IMR-90 (cell line): ENCODE results near the gene UBL4A.
"Not testable (repeated sequence)": the region's sequence is repeated elsewhere in the genome, so short reads cannot be mapped to it uniquely, and the experiment has no call there.

Experiments
- MXI1 ChIP-seq: IDR thresholded peaks from 2 replicates; pipeline ENCODE4 v1.6.1; 2012; ENCODE audit warnings: low read depth, mild to moderate bottlenecking, low read length, moderate library complexity, borderline replicate concordance
- POLR2A ChIP-seq: IDR thresholded peaks from 2 replicates; pipeline ENCODE4 v1.6.1; 2012; ENCODE audit warnings: mild to moderate bottlenecking, low read depth, low read length
- SMC3 ChIP-seq: fragments of 150-350 bp; IDR thresholded peaks from 2 replicates; pipeline ENCODE4 v1.6.1; 2016; ENCODE audit warnings: low read depth, mild to moderate bottlenecking, antibody characterized with exemption, low read length, moderate library complexity
- TF ChIP-seq, protein P1 (sequence below): fragments of 150-350 bp; IDR thresholded peaks from 2 replicates; pipeline ENCODE4 v1.6.1; 2016; ENCODE audit warnings: low read depth, mild to moderate bottlenecking, low read length, moderate library complexity, borderline replicate concordance

DNA sequence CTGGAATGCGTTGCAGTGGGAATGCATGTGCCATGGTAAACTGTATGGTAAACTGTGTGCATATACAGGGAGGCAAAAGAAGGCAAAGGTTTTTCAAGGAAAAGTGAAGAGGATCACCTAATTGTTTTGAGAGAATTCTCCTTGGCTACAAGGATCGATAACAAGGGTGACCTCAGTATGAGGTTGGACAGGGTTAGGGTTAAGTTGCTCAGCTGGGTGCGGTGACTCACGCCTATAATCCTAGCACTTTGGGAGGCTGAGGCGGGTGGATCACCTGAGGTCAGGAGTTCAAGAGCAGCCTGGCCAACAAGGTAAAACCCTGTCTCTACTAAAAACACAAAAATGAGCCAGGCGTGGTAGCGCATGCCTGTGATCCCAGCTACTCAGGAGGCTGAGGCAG, 15.0 kb upstream of the UBL4A start:
- not testable (repeated sequence) for TF ChIP-seq POLR2A, SMC3, MXI1
- TF ChIP-seq, protein P1, sequence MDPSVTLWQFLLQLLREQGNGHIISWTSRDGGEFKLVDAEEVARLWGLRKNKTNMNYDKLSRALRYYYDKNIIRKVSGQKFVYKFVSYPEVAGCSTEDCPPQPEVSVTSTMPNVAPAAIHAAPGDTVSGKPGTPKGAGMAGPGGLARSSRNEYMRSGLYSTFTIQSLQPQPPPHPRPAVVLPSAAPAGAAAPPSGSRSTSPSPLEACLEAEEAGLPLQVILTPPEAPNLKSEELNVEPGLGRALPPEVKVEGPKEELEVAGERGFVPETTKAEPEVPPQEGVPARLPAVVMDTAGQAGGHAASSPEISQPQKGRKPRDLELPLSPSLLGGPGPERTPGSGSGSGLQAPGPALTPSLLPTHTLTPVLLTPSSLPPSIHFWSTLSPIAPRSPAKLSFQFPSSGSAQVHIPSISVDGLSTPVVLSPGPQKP, result not testable (repeated sequence)
